ENCODE data around the gene RPUSD3.

RPUSD3 gene

DNA sequence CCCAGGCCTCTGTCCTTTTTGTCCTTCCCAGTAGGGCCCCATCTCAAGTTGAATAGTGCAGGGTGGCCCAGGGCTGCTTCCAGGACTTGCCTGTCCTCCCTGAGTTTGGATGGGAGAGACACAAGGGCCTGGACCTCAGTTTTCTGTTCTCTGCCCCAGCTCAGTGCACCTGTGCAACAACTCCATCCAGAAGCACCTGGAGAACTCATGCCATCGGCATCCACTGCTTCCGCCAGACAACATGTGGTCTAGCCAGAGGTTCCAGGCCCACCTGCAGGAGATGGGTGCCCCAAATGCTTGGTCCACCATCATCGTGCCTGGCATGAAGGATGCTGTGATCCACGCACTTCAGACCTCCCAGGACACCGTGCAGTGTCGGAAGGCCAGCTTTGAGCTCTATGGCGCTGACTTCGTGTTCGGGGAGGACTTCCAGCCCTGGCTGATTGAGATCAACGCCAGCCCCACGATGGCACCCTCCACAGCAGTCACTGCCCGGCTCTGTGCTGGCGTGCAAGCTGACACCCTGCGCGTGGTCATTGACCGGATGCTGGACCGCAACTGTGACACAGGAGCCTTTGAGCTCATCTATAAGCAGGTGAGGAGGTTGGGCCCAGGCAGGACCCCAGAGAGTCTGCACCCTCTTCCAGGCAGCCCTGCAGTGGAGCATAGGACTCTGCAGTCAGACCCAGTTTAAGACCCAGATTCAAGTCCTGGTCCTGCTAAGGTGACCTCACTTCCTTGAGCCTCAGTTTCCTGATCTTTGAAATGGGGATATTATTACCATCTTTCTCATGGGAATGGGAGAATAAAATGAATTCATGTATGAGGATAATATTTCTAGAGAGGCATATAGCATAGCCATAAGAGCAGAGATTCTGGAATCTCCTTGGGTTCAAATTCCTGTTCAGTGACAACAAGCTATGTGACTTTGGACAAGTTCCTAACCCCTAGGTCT is 14.7 kb downstream of the RPUSD3 start:
- DNase-seq, result no peak

DNA sequence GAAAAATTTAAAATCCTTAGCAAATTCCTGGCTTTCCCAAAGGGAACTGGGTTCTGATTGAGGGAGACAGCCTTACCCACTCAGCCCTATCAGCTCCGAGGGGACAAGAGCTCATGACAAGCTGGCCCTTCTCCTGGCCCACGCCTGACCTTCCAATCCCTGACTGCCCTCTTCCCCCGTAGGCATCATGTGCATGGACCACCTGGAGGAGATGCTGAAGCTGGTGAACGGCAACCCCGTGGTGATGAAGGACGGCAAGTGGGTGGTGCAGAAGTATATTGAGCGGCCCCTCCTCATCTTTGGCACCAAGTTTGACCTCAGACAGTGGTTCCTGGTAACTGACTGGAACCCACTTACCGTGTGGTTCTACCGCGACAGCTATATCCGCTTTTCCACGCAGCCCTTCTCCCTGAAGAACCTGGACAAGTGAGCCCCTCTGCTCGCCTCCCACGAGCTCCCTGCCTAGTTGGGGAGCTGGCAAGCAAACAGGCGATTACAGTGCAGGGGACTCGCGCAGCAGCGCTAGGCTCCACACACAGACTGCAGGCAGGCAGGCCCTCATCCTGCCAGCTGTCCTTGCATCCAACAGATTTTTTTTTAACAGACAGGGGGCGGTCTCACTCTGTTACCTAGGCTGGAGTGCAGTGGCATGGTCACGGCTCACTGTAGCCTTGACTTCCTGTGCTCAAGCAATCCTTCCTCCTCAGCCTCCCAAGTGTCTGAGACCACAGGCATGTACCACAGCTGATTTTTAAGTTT is 16.8 kb downstream of the RPUSD3 start:
- DNase-seq, result no peak

DNA sequence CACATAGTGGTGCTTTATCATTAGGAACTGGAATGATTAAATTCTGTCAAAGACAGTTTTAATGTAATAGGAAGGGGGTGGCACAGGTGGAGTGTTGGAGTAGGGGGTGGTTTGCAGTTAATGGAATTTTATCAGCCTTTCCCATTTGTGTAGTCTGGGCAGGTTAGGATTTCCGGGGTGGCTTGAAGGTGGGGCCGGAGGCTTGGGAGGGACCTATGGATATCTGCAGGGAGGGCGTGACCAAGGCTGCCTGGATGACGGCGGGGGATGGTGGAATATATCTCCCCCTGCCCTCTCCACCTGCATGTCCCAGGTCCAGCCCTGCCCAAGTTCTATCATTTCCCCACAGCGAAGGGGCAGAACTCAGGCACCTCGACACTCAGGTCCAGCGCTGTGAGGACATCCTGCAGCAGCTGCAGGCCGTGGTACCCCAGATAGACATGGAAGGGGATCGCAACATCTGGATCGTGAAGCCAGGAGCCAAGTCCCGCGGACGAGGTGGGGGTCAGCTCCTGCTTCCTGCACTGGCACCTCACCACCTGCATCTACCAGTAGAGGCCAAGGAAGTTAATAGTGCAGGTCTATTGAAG is 18.3 kb downstream of the RPUSD3 start:
- DNase-seq, result no peak

DNA sequence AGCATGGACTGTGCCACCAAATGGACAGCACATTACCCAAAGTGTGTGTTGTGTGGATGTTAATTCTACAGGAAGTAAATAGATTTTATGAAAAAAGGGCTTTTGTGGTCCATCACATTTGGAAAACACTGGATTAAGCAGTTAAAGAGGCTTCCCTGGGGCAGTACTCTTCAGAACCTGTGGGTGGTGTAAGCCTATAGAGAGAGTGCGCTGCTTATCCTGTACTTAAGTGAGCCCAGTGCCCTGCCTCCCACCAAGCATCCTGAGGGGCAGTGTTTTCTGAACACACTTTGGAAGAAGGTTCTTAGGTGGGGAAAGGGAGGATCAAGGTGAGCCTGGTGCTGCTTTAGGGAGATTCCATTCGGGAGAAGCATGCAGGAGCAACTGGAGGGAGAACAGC is 22.9 kb downstream of the RPUSD3 start:
- DNase-seq, result no peak

DNA sequence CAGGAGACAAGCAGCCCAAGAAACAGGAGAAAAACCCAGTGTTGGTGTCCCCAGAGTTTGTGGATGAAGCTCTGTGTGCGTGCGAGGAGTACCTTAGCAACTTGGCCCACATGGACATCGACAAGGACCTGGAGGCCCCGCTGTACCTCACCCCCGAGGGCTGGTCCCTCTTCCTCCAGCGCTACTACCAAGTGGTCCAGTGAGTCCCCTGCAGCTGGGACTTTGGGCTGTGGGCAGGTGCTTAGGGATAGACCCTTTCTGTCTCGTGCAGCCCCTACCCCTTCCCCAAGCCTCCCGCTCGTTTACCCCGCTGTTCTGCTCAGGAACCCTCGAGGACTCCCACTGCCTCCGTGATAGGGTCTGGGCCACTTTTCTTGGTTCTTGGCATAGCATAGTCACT is 23.3 kb downstream of the RPUSD3 start:
- no peak for DNase-seq

DNA sequence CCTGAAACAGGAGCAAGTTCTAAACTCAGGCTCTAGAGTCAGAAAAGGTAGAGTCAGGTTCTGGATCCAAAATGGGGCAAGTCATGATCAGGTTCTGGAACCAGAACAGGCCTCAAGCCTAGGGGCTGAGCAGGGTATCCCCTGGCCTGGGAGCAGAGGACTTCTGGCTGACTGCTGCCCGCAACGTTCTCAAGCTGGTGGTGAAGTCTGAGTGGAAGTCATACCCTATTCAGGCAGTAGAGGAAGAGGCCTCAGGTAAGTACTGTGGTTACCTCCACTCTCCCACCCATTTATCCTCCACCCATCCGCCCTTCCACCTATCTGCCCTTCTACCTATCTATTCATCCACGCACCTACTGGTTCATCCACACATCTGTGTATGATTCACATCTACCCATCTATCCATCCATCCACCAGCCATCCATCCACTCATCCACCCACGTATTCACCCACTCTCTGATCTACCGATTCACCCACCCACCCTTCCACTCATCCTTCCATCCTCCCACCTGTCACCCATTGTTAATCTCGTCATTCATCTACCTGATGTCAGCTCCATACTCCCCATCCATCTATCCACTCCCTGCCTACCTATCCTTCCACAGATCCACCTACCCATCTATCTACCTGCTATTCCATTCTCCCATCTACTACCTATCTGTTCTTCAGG is 25.0 kb downstream of the RPUSD3 start:
- no peak for DNase-seq

DNA sequence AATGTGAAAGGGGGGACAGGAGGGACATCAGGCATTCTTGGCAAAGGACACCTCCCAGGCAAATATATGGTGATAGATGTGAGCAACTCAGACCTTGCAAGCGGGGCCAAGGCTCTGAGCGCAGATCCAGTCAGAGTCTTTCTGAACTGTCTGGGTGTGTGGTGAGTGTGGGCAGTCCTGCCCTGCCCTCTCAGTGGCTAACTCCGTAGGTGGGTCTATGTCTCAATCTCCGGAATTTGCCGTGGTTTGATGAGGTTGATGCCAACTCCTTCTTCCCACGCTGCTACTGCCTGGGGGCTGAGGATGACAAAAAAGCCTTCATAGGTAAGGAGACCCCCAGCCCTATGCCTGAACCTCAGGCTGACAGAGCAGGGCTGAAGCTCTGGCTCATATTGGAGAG is 26.4 kb downstream of the RPUSD3 start:
- no peak for DNase-seq

DNA sequence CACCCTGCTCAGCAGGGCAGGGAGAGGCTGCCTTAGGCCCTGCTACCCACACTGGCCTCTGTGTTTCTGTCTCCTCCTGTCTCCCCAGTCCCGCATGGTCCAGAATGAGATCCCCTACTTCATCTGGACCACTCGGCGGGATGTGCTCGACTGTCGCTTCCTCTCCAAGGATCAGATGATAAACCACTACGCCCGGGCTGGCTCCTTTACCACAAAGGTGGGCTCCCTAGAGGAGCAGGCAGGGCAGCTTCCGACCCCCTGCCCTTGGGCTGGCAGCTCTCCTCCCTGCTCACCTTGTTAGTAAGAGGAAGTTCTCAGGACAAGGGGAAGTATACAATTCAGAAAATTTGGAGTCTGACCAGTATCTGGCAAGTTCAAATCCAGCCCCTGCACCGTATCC is 27.8 kb downstream of the RPUSD3 start:
- DNase-seq, result no peak

DNA sequence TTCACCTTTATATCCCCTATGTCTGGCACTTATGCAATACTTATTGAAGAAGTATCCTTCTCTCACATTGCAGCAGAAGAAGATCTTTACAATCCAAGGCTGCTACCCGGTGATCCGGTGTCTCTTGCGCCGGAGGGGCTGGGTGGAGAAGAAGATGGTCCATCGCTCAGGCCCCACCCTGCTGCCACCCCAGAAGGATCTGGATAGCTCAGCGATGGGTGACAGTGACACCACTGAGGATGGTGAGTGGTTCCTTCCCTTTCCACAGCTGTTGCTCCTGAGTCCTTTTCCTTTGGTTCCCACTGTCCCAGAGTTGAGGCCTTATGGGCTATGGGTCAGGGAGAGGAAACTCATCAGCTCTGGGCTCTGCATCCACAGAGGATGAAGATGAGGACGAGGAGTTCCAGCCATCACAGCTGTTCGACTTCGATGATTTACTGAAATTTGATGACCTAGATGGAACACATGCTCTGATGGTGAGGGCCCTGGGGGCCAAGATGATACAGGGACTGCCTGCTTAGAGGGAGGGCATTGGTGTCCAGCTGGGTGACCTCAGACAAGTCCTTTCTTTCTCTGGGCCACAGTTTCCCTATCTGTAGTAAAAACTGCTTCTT is 30.8 kb downstream of the RPUSD3 start:
- no peak for DNase-seq

DNA sequence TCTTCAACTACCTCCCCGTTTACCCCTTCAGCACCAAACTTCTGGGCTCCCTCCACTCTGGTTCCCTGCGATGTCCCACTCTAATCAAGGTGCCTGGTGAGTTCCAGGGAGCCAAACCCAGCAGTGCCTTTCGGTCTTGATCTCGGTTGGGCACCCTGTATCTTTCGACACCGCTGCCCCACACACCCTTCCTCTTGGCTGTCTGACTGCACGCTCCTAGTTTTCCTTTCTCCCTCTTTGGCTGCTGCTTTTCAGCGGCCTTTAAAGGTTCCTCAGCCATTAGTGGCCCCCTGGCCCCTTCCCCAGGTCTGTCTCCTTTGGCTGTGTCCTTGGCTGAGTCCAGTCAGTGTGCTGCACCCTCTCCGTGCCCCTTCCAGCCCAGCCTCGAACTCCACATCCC is 33.0 kb downstream of the RPUSD3 start:
- no peak for DNase-seq

DNA sequence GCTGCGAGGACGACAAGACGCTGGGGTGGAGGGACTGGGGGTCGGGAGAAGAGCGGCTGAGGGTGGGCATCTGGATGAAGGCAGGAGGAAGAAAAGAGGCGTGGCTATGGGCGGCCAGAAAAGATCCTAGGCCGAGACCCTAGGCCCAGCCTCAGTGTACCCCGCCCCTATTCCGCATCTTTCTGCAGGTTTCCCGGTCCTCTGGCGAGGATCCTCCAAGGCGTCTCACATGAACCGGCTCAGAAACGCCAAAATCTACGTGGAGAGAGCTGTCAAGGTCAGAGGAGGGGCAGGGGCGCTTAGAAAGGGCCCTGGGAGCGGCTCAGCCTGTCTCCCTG is 33.4 kb downstream of the RPUSD3 start:
- no peak for DNase-seq

DNA sequence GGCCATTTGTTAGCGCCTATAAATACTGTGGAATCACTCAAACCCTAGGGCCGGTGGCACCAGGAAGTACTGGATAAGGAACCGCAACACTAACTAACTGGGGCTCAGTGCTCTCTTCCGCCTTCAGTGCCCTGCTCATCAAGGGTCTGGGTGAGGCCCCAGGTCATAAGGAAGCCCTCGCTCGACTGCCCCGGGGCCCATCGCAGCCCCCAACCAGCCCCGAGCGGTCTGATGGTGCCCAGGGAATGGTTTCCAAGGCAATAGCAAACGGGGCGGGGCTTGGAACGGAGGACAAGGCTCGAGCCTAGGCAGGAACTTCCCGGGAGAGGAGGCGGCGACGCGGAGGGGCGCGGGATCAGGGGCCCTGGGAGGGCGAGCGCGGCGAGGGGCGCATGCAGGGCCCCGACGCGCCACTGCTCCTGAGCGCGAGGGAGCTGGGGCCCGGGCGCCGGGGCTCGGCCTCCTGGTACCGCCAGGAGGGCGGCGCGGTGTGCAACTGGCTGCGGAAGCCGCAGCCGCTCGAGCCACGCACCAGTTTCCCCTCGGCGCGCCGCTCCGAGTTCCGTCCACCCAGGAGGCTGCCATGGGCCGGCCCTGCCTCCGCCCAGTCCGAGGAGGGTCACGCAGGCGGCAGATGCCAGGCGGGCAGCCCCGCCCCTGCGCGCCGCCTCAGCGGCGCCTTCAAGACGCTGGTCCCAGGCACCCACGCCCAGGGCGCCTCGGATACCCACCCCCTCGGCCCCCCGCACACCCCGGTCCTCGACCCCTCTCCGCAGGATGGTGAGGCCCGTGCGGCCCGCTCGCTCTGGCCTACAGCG is 34.0 kb downstream of the RPUSD3 start, which contains the start of gene TTLL3:
TTLL3 (plus strand) TSS at position 648 of the 818 bp plus-strand sequence. CDS start 400 bp downstream, outside the sequence.
- DNase-seq, result peak; percentile 35

DNA sequence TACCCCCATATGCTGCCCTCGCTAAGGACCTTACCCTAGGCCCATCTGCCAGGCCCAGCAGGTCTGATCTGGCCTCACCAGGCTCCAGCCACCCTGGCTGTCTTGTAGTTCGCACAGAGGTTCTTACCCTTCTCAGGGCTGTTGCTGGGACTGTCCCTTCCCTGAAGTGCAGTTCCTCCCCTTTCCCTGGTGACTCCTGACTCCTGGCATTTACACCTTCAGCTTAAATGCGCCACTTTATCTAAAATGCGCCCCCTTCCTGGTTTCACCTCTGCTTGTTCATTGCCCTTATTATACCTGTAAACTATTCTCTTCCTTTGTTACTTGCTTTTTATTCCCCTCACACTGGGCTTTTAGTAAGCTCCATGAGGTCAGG is 34.6 kb downstream of the RPUSD3 start:
- DNase-seq, result no peak

DNA sequence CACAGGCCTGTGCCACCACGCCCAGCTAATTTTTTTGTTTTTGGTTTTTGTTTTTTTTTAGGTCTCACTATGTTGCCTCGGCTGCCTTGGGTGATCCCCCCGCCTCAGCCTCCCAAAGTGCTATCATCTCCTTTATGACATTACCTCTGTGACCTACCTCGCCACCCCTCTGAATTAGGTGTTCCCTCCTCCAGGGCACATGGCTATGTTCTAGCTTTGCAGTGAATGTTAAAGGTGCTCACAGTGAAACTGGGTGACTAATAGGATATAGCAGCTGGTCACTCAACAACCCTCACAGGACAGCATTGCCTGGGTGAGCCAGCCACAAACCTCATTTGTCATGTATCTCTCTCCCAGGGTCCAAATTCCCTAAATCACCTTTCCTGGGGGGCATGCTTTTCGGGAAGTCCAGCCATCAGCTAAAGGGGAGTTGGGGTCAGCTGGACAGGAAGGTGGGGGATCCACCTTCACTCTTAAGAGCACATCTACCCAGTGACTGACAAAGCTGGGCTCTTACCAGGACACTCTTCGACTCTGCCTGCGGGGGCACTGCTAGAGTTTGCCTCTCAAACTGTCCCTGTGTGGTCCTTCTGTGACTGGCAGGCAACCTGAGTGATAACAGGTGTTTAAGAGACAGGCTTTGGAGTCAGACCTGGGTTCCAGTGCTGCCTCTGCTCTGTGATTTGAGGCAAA is 35.3 kb downstream of the RPUSD3 start:
- DNase-seq, result peak; percentile 27

DNA sequence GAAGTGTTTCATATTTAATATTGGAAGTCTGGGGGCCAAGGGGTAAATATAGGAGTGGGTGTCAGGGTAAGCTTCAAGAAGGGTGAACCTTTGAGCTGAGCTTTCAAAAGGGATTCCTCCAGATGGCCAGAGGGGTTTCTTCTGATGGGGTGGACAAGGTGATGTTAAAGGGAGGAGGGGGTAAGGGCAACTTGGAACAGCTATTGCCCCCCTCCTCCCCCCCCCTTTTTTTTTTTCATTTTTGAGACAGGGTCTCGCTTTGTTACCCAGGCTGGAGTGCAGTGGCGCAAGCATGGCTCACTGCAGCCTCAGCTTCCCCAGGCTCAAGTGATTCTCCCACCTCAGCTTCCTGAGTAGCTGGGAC is 35.8 kb downstream of the RPUSD3 start:
- DNase-seq, result no peak

DNA sequence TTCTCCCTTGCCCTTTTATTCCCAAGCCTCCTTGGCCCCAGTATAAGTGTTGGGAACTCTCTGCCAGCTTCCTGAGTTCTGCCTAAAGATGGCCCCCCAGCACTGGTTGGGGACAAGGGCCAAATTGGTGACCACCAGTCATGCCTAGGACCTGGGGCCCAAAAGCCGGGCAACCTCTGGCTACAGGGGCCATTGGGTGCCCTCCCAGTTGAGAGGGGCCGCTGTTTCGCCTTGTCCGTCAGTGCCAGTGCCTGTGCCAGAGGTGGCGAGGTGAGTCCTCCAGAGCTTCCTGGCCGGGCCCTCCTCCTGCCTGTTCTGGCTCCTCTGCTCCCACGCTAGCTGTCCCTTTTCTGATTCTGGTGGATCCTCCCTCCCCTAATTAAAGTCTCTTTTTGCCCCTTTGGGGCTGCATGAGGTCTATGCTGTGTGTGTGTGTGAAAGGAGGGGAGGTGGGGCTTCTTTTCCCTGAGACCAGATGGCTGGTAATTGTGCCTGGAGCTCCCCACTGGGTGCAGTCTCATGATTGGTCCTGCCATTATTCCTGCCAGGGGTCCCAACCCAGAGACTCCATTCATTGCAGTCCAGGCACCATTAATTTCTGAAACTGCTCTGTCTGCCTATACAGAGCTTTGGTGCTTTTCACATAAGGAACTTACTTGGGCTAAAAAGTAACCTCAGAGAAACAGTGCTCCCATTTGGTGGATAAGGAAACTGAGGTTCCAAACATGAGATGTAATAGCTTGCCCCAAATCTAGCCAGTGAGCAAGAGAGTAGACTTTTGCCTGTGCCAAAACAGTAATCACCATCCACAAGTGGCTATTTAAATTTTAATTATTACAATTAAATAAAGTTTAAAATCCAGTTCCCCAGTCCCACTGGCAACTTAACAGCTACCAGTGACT is 36.9 kb downstream of the RPUSD3 start:
- DNase-seq, result no peak

DNA sequence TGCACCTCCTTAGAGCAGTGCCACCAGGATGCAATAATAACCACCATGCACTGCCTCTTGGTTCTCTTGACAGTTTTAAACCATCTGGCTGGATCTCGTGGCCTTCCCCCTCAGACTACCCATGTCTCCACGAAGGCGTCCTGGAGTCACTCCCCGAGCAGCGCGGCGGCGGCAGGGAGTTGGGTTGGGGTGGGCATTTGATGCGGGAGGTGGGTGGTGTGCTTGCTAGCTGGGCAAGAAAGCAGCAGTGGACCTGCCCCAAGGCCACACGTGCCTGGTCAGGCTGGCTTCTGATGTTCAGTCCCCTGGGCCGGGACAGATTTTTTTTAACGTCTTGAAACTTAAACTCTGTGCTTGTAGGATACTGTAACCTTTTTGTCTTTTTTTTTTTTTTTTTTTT is 37.7 kb downstream of the RPUSD3 start:
- DNase-seq, result no peak

DNA sequence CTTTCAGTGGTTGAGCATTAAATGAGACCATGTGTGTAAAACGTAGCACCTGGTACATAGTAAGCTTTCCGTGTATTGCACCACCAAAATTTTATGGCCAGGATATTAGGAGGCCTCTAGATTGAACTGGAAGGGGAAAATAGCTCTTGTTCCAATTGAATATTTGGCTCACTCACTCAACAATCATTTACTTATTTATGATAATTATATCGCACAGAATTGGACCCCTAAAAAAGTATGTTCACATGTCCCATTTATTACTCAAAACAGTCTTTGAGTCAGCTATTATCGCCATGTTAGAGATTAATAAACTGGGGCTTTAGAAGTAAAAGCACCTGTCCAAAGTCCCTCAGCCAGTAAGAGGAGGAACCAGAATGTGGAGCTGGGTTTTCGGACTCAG is 38.8 kb downstream of the RPUSD3 start:
- DNase-seq, result no peak

DNA sequence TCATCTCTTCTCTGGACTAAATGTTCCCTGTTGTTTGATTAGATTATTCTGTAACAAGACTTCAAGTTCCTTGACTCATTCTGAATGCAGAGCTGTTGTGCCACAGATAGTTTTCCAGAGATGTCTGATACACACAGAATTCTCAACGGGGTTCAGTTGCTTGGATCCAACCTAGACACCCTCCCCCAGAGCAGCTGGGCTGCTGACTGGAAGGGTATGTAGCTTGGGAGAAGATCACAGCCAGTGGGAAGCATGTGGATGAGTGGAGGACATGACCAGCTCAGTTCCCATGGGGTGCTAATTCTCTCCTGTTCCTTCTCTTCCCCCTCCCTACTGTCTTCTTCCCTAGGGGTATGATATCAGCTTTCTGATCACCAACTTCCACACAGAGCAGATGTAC is 40.3 kb downstream of the RPUSD3 start:
- DNase-seq, result no peak

DNA sequence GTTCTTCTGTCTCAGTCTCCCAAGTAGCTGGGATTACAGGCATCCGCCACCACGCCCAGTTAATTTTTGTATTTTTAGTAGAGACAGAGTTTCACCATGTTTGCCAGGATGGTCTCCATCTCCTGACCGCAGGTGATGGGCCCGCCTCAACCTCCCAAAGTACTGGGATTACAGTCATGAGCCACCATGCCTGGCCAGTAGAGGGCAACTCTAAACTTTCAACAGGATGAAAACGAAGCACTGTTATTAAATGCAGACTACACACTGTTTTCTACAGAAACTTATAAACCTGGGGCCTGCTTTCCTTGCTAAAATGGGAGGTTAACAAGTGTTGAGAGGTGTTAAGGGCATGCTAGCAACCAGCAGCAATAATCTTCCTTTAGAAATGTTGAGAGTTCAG is 43.3 kb downstream of the RPUSD3 start:
- no peak for DNase-seq

All from central memory CD4-positive, alpha-beta T cell (primary cell).